Measurements from ENCODE around the gene ARHGEF3.

DNA sequence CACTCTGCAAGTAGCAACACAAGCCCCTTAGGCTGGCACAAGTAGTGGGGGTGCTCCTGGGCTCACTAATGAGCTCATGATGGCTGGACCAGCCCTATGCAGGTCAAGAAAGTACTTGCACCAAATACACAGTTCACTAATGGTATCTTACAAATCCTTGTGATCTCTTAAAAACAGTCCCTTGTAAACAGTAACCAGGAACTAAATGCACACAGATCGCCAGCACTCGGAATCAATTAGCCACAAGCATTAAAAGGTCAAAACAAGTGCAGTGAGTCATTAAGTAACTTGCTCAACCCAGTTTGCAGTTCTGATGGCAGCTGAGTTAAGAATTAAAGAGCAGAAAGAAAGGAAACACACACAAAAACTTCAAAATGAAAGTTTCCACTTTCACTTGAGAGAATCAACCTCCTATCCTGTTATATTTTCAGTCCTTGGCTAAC is 43.2 kb downstream of the ARHGEF3 start:
- TF ChIP-seq POLR2A (IDR thresholded peaks at IDR 0.05; ENCODE audit: low read depth, low read length): no peak
- TF ChIP-seq TAF1 (IDR thresholded peaks at IDR 0.05; ENCODE audit: low read depth, low read length): no peak
